ENCODE measurements around the gene SSC5D. TPM values are rescaled to one million over a fixed set of nuclear protein-coding genes. Genes with fewer than 3 reads are reported as not detected.

The SSC5D gene
- total RNA-seq, 2 experiments from 2014 or later: 0.42 to 1.3 TPM

- no peak for ATAC-seq (ENCODE audit: poor library complexity)
- no peak overlapping the region for H3K4me3 ChIP-seq (ENCODE audit: low read length)
- CTCF ChIA-PET: no interaction called here
These were observed 75.0 kb downstream of the SSC5D start for GRCh38 chr19:55563261-55563690.

GRCh38 chr19:55566823-55567222 lies 78.6 kb downstream of the SSC5D start:
- H3K27ac Mint-ChIP-seq: no peak overlapping the region
- TF ChIP-seq CTCF (IDR thresholded peaks at IDR 0.05): no peak
- H3K36me3 ChIP-seq (ENCODE audit: insufficient read depth, low read length): no peaks in the 10 kb centered on the region
- H3K9me3 Mint-ChIP-seq: no peaks in the 10 kb centered on the region
- CTCF ChIA-PET: no interaction called here
- no peaks in the 10 kb centered on the region for H3K27me3 ChIP-seq (ENCODE audit: control insufficient read depth in 1 of 2, insufficient read depth in 2 of 2, low read length in 2 of 2)
- no peaks in the 10 kb centered on the region for H3K4me1 ChIP-seq (ENCODE audit: insufficient read depth, low read length)
- DNase-seq (no peak), ATAC-seq (ENCODE audit: poor library complexity) (no peak)
- no peak overlapping the region for H3K4me3 ChIP-seq (ENCODE audit: low read length)
- H3K27ac ChIP-seq (ENCODE audit: low read depth in 1 of 2, low read length in 2 of 2): no peak overlapping the region
- H3K4me3 Mint-ChIP-seq: no peak overlapping the region
- H3K9me3 ChIP-seq (ENCODE audit: control insufficient read depth in 1 of 2, insufficient read depth in 1 of 2, low read length in 2 of 2): peaks cover 0 to 8% of the 10 kb centered on the region in 2 experiments
- H3K4me1 Mint-ChIP-seq (ENCODE audit: low read depth): no peaks in the 10 kb centered on the region
- POLR2A ChIA-PET: no interaction called here
- H3K27me3 Mint-ChIP-seq: peaks cover 13% of the 10 kb centered on the region
- no peaks in the 10 kb centered on the region for H3K36me3 Mint-ChIP-seq (ENCODE audit: low read depth)
- intact Hi-C loops (cut with DNase I, micrococcal nuclease): no loop called here

More at GRCh38 chr19:55563261-55563690, 75.0 kb downstream of the SSC5D start:
- no peak for TF ChIP-seq CTCF (IDR thresholded peaks at IDR 0.05)
- H3K27me3 ChIP-seq (ENCODE audit: control insufficient read depth in 1 of 2, insufficient read depth in 2 of 2, low read length in 2 of 2): peaks cover 0 to 2% of the 10 kb centered on the region in 2 experiments
- H3K9me3 ChIP-seq (ENCODE audit: control insufficient read depth in 1 of 2, insufficient read depth in 1 of 2, low read length in 2 of 2): peaks cover 0 to 5% of the 10 kb centered on the region in 2 experiments
- POLR2A ChIA-PET: no interaction called here
- Mint-ChIP-seq H3K27ac (no peak overlapping the region), H3K4me3 (no peak overlapping the region), H3K4me1 (ENCODE audit: low read depth) (no peaks in the 10 kb centered on the region), H3K27me3 (peaks cover 13% of the 10 kb centered on the region), H3K9me3 (no peaks in the 10 kb centered on the region), H3K36me3 (ENCODE audit: low read depth) (no peaks in the 10 kb centered on the region)
- intact Hi-C loops (cut with DNase I, micrococcal nuclease): no loop called here
- H3K36me3 ChIP-seq (ENCODE audit: insufficient read depth, low read length): no peaks in the 10 kb centered on the region
- DNase-seq: no peak
- no peaks in the 10 kb centered on the region for H3K4me1 ChIP-seq (ENCODE audit: insufficient read depth, low read length)
- H3K27ac ChIP-seq (ENCODE audit: low read depth in 1 of 2, low read length in 2 of 2): no peak overlapping the region

- Mint-ChIP-seq H3K27me3 (peaks cover 13% of the 10 kb centered on the region), H3K9me3 (no peaks in the 10 kb centered on the region), H3K27ac (no peak overlapping the region), H3K4me3 (no peak overlapping the region), H3K36me3 (ENCODE audit: low read depth) (no peaks in the 10 kb centered on the region), H3K4me1 (ENCODE audit: low read depth) (no peaks in the 10 kb centered on the region)
- no peak for TF ChIP-seq CTCF (IDR thresholded peaks at IDR 0.05)
- no peaks in the 10 kb centered on the region for H3K36me3 ChIP-seq (ENCODE audit: insufficient read depth, low read length)
- no peak overlapping the region for H3K27ac ChIP-seq (ENCODE audit: low read depth in 1 of 2, low read length in 2 of 2)
- DNase-seq: no peak
- CTCF ChIA-PET: no interaction called here
- intact Hi-C loops (cut with DNase I, micrococcal nuclease): no loop called here
- H3K27me3 ChIP-seq (ENCODE audit: control insufficient read depth in 1 of 2, insufficient read depth in 2 of 2, low read length in 2 of 2): no peaks in the 10 kb centered on the region
- H3K4me3 ChIP-seq (ENCODE audit: low read length): no peak overlapping the region
- POLR2A ChIA-PET: no interaction called here
- H3K4me1 ChIP-seq (ENCODE audit: insufficient read depth, low read length): no peaks in the 10 kb centered on the region
- no peak for ATAC-seq (ENCODE audit: poor library complexity)
- peaks cover 0 to 8% of the 10 kb centered on the region in 2 experiments for H3K9me3 ChIP-seq (ENCODE audit: control insufficient read depth in 1 of 2, insufficient read depth in 1 of 2, low read length in 2 of 2)
These were observed 79.6 kb downstream of the SSC5D start for GRCh38 chr19:55567708-55568328.

Other genes starting within 250 kb of the SSC5D start
- 100 to 1,000 TPM; 172 to 182 TPM for gene PPP6R1, start 229.4 kb upstream of the SSC5D start, total RNA-seq
- 10 to 100 TPM; 14.3 to 15.1 TPM for gene HSPBP1, start 208.3 kb upstream of the SSC5D start, total RNA-seq
- gene BRSK1, start 204.4 kb upstream of the SSC5D start, total RNA-seq: 1 to 10 TPM; 2.6 to 2.7 TPM
- not detected for gene TMEM150B, start 163.1 kb upstream of the SSC5D start, total RNA-seq
- 100 to 1,000 TPM; 113 to 115 TPM for gene KMT5C, start 148.6 kb upstream of the SSC5D start, total RNA-seq
- under 1 TPM in 1 of 2 experiments, not detected in 1; 0.28 TPM for gene COX6B2, start 133.7 kb upstream of the SSC5D start, total RNA-seq
- gene GARIN5B, start 125.2 kb upstream of the SSC5D start, total RNA-seq: under 1 TPM in 1 of 2 experiments, not detected in 1; 0.08 TPM
- gene IL11, start 118.0 kb upstream of the SSC5D start, total RNA-seq: under 1 TPM; 0.22 to 0.92 TPM
- not detected for gene TMEM190, start 111.6 kb upstream of the SSC5D start, total RNA-seq
- gene TMEM238, start 104.1 kb upstream of the SSC5D start, total RNA-seq: 10 to 100 TPM; 14.2 to 14.3 TPM
- gene RPL28, start 102.5 kb upstream of the SSC5D start, total RNA-seq: 1,000 to 10,000 TPM; 3,995 to 4,178 TPM
- 10 to 100 TPM; 50.9 to 62.9 TPM for gene UBE2S, start 80.6 kb upstream of the SSC5D start, total RNA-seq
- gene SHISA7, start 45.1 kb upstream of the SSC5D start, total RNA-seq: not detected
- 1 to 10 TPM; 1.5 to 2.2 TPM for gene ISOC2, start 26.8 kb upstream of the SSC5D start, total RNA-seq
- not detected for gene C19orf85, start 23.7 kb upstream of the SSC5D start, total RNA-seq
- 10 to 100 TPM; 26.6 to 27.2 TPM for gene ZNF628, start 11.8 kb upstream of the SSC5D start, total RNA-seq
- 10 to 100 TPM; 10.5 to 14.7 TPM for gene NAT14, start 3.2 kb upstream of the SSC5D start, total RNA-seq
- gene SBK2, start 48.7 kb downstream of the SSC5D start, total RNA-seq: not detected
- gene SBK3, start 57.1 kb downstream of the SSC5D start, total RNA-seq: not detected
- 1 to 10 TPM; 6.7 to 7.1 TPM for gene ZNF579, start 92.4 kb downstream of the SSC5D start, total RNA-seq
- 1 to 10 TPM; 5.5 to 7.3 TPM for gene FIZ1, start 111.1 kb downstream of the SSC5D start, total RNA-seq
- 10 to 100 TPM in 1 of 2 experiments, 1 to 10 TPM in 1; 9.6 to 10.3 TPM for gene ZNF524, start 111.9 kb downstream of the SSC5D start, total RNA-seq
- 10 to 100 TPM; 12.0 to 12.9 TPM for gene ZNF865, start 117.2 kb downstream of the SSC5D start, total RNA-seq
- 10 to 100 TPM; 11.2 to 11.8 TPM for gene ZNF784, start 136.1 kb downstream of the SSC5D start, total RNA-seq
- 10 to 100 TPM; 45.2 to 46.6 TPM for gene ZNF580, start 152.6 kb downstream of the SSC5D start, total RNA-seq
- 10 to 100 TPM; 23.1 to 24.7 TPM for gene ZNF581, start 155.2 kb downstream of the SSC5D start, total RNA-seq
- 1 to 10 TPM; 1.7 to 1.8 TPM for gene CCDC106, start 159.8 kb downstream of the SSC5D start, total RNA-seq
- gene U2AF2, start 166.6 kb downstream of the SSC5D start, total RNA-seq: 100 to 1,000 TPM; 209 to 212 TPM
- gene EPN1, start 186.8 kb downstream of the SSC5D start, total RNA-seq: 10 to 100 TPM; 39.0 to 40.5 TPM
- gene NLRP9, start 250.0 kb downstream of the SSC5D start, total RNA-seq: not detected

Measured in CD4-positive, alpha-beta T cell (primary cell).